Smooth muscle cell (in vitro differentiated cells): ENCODE results near the gene ZMYM4. TPM values are rescaled to one million over a fixed set of nuclear protein-coding genes. Genes with fewer than 3 reads are reported as not detected.

ENCODE experiments used
- DNase-seq: peaks from one replicate; lab custom pipeline; 2025; ENCODE audit not compliant: unreplicated experiment; lab: John Stamatoyannopoulos, UW
- H2AFZ ChIP-seq: fragments of 200-600 bp; sonication (generic); 2 replicates; pipeline ENCODE4 v1.6.0; 2016; ENCODE audit warnings: antibody characterized with exemption, low read depth, mild to moderate bottlenecking
- H3F3A ChIP-seq: fragments of 200-600 bp; sonication (generic); 2 replicates; pipeline ENCODE4 v1.6.0; 2017; ENCODE audit warnings: antibody characterized with exemption, low read depth
- H3K27ac ChIP-seq: fragments of 200-600 bp; sonication (generic); 2 replicates; pipeline ENCODE4 v1.5.1; 2016; ENCODE audit warnings: low read depth, mild to moderate bottlenecking
- H3K27me3 ChIP-seq: fragments of 200-600 bp; sonication (generic); 2 replicates; pipeline ENCODE4 v1.6.1; 2016; ENCODE audit warnings: low read depth, mild to moderate bottlenecking
- H3K36me3 ChIP-seq: fragments of 200-600 bp; sonication (generic); 2 replicates; pipeline ENCODE4 v1.5.1; 2016; ENCODE audit warnings: low read depth
- H3K4me1 ChIP-seq: fragments of 200-600 bp; sonication (generic); 2 replicates; pipeline ENCODE4 v1.5.1; 2016; ENCODE audit warnings: low read depth
- H3K4me2 ChIP-seq: fragments of 200-600 bp; sonication (generic); 2 replicates; pipeline ENCODE4 v1.6.0; 2016; ENCODE audit warnings: mild to moderate bottlenecking
- H3K4me3 ChIP-seq: fragments of 200-600 bp; sonication (generic); 2 replicates; pipeline ENCODE4 v1.5.1; 2016; ENCODE audit warnings: mild to moderate bottlenecking
- H3K79me2 ChIP-seq: fragments of 200-600 bp; sonication (generic); 2 replicates; pipeline ENCODE4 v1.6.0; 2016; ENCODE audit warnings: low read depth, mild to moderate bottlenecking
- H3K9ac ChIP-seq: fragments of 200-600 bp; sonication (generic); 2 replicates; pipeline ENCODE4 v1.6.0; 2016; ENCODE audit warnings: low read depth
- H3K9me3 ChIP-seq: fragments of 200-600 bp; sonication (generic); replicated peaks from 2 replicates; pipeline ENCODE4 v1.5.1; 2016; ENCODE audit warnings: low read depth
- H4K20me1 ChIP-seq: fragments of 200-600 bp; sonication (generic); 2 replicates; pipeline ENCODE4 v1.6.0; 2016; ENCODE audit warnings: low read depth
- CTCF ChIP-seq: fragments of 200-600 bp; sonication (generic); IDR thresholded peaks from 2 replicates; pipeline ENCODE4 v1.5.1; 2017; ENCODE audit warnings: borderline replicate concordance, mild to moderate bottlenecking, antibody characterized with exemption; ENCODE audit not compliant: insufficient read depth, poor library complexity, severe bottlenecking
- WGBS: methylation state at CpG from one replicate; pipeline ENCODE4 v1.1.7; 2016; ENCODE audit warnings: low lambda C conversion rate; 5-methylcytosine and 5-hydroxymethylcytosine counted together
- polyA plus RNA-seq: library from polyadenylated mRNA; unstranded; fragments of >200 nt; fragmentation: Nextera tagmentation; extraction: Ambion mirVana; gene quantifications from 2 replicates; pipeline ENCODE4 v1.2.1, GENCODE V29; 2016
- total RNA-seq: library from RNA; depleted of rRNA; stranded (reverse); fragments of >200 nt; gene quantifications from 2 replicates; pipeline ENCODE4 v1.2.3, GENCODE V29; 2014

The ZMYM4 gene
- total and polyA plus RNA-seq, 2 experiments from 2014 or later: 18.7 to 27.2 TPM

- H3K4me2 ChIP-seq: no peak overlapping the region
- no peaks in the 10 kb centered on the region for H3K9me3 ChIP-seq
- H3K9ac ChIP-seq: no peak overlapping the region
- no peaks in the 10 kb centered on the region for H3K4me1 ChIP-seq
- TF ChIP-seq CTCF: no peak
- no peak overlapping the region for H3K4me3 ChIP-seq
- no peaks in the 10 kb centered on the region for H3K36me3 ChIP-seq
- H3K27me3 ChIP-seq: no peaks in the 10 kb centered on the region
- H2AFZ ChIP-seq: no peak overlapping the region
- H4K20me1 ChIP-seq: no peaks in the 10 kb centered on the region
- DNase-seq: no peak
- WGBS: 94% methylated on average over 1 of the region's 1 CpG
- no peak overlapping the region for H3K27ac ChIP-seq
- H3F3A ChIP-seq: no peaks in the 10 kb centered on the region
- no peaks in the 10 kb centered on the region for H3K79me2 ChIP-seq
Observed at GRCh38 chr1:35259561-35259960, 8.9 kb upstream of the ZMYM4 start.

GRCh38 chr1:35261412-35262120, 6.9 kb upstream of the ZMYM4 start:
- H3K79me2 ChIP-seq: no peaks in the 10 kb centered on the region
- H3K36me3 ChIP-seq: no peaks in the 10 kb centered on the region
- no peak overlapping the region for H3K9ac ChIP-seq
- no peak overlapping the region for H2AFZ ChIP-seq
- no peak overlapping the region for H3K4me3 ChIP-seq
- H3K27ac ChIP-seq: no peak overlapping the region
- no peaks in the 10 kb centered on the region for H3K9me3 ChIP-seq
- no peak for TF ChIP-seq CTCF
- H4K20me1 ChIP-seq: no peaks in the 10 kb centered on the region
- no peak for DNase-seq
- no peaks in the 10 kb centered on the region for H3K27me3 ChIP-seq
- no peak overlapping the region for H3K4me2 ChIP-seq
- WGBS: 92% methylated on average over 4 of the region's 4 CpGs
- no peaks in the 10 kb centered on the region for H3K4me1 ChIP-seq
- H3F3A ChIP-seq: peaks cover 6% of the 10 kb centered on the region

GRCh38 chr1:35264035-35264434, 4.5 kb upstream of the ZMYM4 start:
- no peak overlapping the region for H3K27ac ChIP-seq
- no peak overlapping the region for H3K4me3 ChIP-seq
- H2AFZ ChIP-seq: no peak overlapping the region
- peaks cover 6% of the 10 kb centered on the region for H3F3A ChIP-seq
- H3K36me3 ChIP-seq: no peaks in the 10 kb centered on the region
- WGBS: 92% methylated on average over 5 of the region's 5 CpGs
- peaks cover 4% of the 10 kb centered on the region for H3K79me2 ChIP-seq
- H3K4me2 ChIP-seq: no peak overlapping the region
- TF ChIP-seq CTCF: no peak
- no peaks in the 10 kb centered on the region for H3K9me3 ChIP-seq
- no peaks in the 10 kb centered on the region for H4K20me1 ChIP-seq
- H3K27me3 ChIP-seq: no peaks in the 10 kb centered on the region
- H3K9ac ChIP-seq: no peak overlapping the region
- DNase-seq: no peak
- no peaks in the 10 kb centered on the region for H3K4me1 ChIP-seq

GRCh38 chr1:35264871-35265270, 3.6 kb upstream of the ZMYM4 start:
- Histone ChIP-seq H3K27ac (peak overlapping the region; percentile 9), H3K79me2 (peaks cover 12% of the 10 kb centered on the region), H3K4me3 (no peak overlapping the region), H3K4me2 (peak overlapping the region; percentile 19), H3K9me3 (no peaks in the 10 kb centered on the region), H3F3A (peaks cover 6% of the 10 kb centered on the region), H2AFZ (peak overlapping the region; percentile 77), H3K4me1 (peaks cover 5% of the 10 kb centered on the region), H3K36me3 (no peaks in the 10 kb centered on the region), H3K9ac (no peak overlapping the region), H3K27me3 (no peaks in the 10 kb centered on the region), H4K20me1 (no peaks in the 10 kb centered on the region)
- 44% methylated on average over 6 of the region's 6 CpGs for whole genome bisulfite sequencing
- no peak for DNase-seq
- no peak for TF ChIP-seq CTCF
